Loucy (cell line): Measurements from ENCODE around the gene TPRA1.

Experiments used
- EZH2phosphoT487 ChIP-seq: fragments of 200-600 bp; IDR thresholded peaks from 2 replicates; pipeline ENCODE4 v1.6.1; 2018; ENCODE audit warnings: antibody characterized with exemption, mild to moderate bottlenecking, moderate library complexity, borderline replicate concordance
- TF ChIP-seq, protein P1 (sequence below): fragments of 200-600 bp; sonication (generic); conservative IDR thresholded peaks from 2 replicates; pipeline ENCODE4 v1.5.1; 2014; ENCODE audit warnings: mild to moderate bottlenecking, antibody characterized with exemption, low read length

- TF ChIP-seq, protein P1, sequence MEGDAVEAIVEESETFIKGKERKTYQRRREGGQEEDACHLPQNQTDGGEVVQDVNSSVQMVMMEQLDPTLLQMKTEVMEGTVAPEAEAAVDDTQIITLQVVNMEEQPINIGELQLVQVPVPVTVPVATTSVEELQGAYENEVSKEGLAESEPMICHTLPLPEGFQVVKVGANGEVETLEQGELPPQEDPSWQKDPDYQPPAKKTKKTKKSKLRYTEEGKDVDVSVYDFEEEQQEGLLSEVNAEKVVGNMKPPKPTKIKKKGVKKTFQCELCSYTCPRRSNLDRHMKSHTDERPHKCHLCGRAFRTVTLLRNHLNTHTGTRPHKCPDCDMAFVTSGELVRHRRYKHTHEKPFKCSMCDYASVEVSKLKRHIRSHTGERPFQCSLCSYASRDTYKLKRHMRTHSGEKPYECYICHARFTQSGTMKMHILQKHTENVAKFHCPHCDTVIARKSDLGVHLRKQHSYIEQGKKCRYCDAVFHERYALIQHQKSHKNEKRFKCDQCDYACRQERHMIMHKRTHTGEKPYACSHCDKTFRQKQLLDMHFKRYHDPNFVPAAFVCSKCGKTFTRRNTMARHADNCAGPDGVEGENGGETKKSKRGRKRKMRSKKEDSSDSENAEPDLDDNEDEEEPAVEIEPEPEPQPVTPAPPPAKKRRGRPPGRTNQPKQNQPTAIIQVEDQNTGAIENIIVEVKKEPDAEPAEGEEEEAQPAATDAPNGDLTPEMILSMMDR: no peak
- no peak for TF ChIP-seq EZH2phosphoT487
Measured at GRCh38 chr3:127616836-127617605, 26.5 kb upstream of the TPRA1 start.
